Measurements from ENCODE around the gene UXS1. TPM values are rescaled to one million over a fixed set of nuclear protein-coding genes. Genes with fewer than 3 reads are reported as not detected.

Gene UXS1
- total RNA-seq, 2 experiments from 2014 or later: 20.5 to 21.9 TPM

DNA sequence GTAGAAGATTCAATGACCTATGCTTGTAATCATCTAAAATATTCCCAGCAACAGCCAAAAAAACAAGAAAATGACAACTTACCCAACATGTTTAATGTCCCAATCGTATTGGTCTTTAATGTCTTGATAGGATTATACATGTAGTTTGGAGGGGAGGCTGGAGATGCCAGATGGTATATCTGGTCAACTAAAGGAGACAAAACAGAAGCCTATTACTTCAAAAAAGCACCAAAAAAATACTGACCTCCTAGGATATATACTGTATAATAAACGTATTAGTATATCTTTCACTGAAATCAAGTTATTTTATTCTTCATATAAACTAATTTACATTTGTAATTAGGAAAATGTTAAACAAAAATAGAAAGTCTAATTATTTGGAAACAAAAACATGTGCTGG lies 64.5 kb downstream of the UXS1 start:
- intact Hi-C loops (cut with micrococcal nuclease; ENCODE audit: unreplicated experiment): no loop called here
- Histone ChIP-seq H3K27ac (ENCODE audit: low read depth, low read length, poor library complexity, severe bottlenecking) (no peak overlapping the region), H3K9me3 (ENCODE audit: low read length) (no peaks in the 10 kb centered on the region), H3K4me3 (ENCODE audit: low read depth, low read length, poor library complexity, severe bottlenecking) (no peak overlapping the region), H4K20me1 (ENCODE audit: insufficient read depth, low read length) (no peaks in the 10 kb centered on the region), H3K4me1 (ENCODE audit: insufficient read depth, low read length, poor library complexity, severe bottlenecking) (no peaks in the 10 kb centered on the region), H3K79me2 (ENCODE audit: insufficient read depth, low read depth, low read length) (no peaks in the 10 kb centered on the region), H3K9me2 (ENCODE audit: insufficient read depth, low read length) (no peaks in the 10 kb centered on the region), H2AFZ (ENCODE audit: low read length) (no peak overlapping the region), H3K36me3 (ENCODE audit: insufficient read depth, low read length) (no peaks in the 10 kb centered on the region; the same call in 1 of the 2 replicates), H3K4me2 (ENCODE audit: low read length) (no peak overlapping the region)
- TF ChIP-seq, protein P1, sequence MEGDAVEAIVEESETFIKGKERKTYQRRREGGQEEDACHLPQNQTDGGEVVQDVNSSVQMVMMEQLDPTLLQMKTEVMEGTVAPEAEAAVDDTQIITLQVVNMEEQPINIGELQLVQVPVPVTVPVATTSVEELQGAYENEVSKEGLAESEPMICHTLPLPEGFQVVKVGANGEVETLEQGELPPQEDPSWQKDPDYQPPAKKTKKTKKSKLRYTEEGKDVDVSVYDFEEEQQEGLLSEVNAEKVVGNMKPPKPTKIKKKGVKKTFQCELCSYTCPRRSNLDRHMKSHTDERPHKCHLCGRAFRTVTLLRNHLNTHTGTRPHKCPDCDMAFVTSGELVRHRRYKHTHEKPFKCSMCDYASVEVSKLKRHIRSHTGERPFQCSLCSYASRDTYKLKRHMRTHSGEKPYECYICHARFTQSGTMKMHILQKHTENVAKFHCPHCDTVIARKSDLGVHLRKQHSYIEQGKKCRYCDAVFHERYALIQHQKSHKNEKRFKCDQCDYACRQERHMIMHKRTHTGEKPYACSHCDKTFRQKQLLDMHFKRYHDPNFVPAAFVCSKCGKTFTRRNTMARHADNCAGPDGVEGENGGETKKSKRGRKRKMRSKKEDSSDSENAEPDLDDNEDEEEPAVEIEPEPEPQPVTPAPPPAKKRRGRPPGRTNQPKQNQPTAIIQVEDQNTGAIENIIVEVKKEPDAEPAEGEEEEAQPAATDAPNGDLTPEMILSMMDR (conservative IDR thresholded peaks at IDR 0.05; ENCODE audit: low read length): no peak
- TF ChIP-seq EZH2phosphoT487 (IDR thresholded peaks at IDR 0.05; ENCODE audit: borderline replicate concordance, low read depth, low read length): no peak
- CTCF ChIA-PET (ENCODE audit: unreplicated experiment): no interaction called here
- DNase-seq (ENCODE audit: low spot score): no peak
- no TSS peak for BruUV-seq (replicated peaks)
- POLR2A ChIA-PET: no interaction called here

DNA sequence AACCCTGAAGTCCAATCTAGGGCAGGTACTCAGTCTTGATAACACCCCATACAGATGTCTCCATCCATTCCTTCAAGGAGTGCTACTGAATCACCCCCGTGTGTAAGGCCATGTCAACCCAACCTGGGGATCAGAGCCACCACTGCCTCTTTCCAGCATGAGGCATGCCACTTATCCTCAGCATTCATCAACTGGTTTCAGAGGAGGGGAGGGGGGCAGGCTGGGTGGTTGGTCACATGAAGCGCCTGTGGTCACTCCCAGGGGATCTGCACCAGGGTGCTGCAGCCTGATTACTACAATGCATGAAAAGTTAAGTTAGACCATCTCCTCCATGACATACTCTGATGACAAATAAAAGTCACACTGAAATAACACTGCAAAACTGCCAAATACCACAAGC lies 65.0 kb downstream of the UXS1 start:
- no peak for TF ChIP-seq EZH2phosphoT487 (IDR thresholded peaks at IDR 0.05; ENCODE audit: borderline replicate concordance, low read depth, low read length)
- TF ChIP-seq, protein P1 (conservative IDR thresholded peaks at IDR 0.05; ENCODE audit: low read length): no peak
- Histone ChIP-seq H3K4me2 (ENCODE audit: low read length) (no peak overlapping the region), H3K9me2 (ENCODE audit: insufficient read depth, low read length) (no peaks in the 10 kb centered on the region), H3K79me2 (ENCODE audit: insufficient read depth, low read depth, low read length) (no peaks in the 10 kb centered on the region), H3K4me3 (ENCODE audit: low read depth, low read length, poor library complexity, severe bottlenecking) (no peak overlapping the region), H3K36me3 (ENCODE audit: insufficient read depth, low read length) (no peaks in the 10 kb centered on the region; the same call in 1 of the 2 replicates), H3K27ac (ENCODE audit: low read depth, low read length, poor library complexity, severe bottlenecking) (no peak overlapping the region), H4K20me1 (ENCODE audit: insufficient read depth, low read length) (no peaks in the 10 kb centered on the region), H3K9me3 (ENCODE audit: low read length) (no peaks in the 10 kb centered on the region), H3K4me1 (ENCODE audit: insufficient read depth, low read length, poor library complexity, severe bottlenecking) (no peaks in the 10 kb centered on the region), H2AFZ (ENCODE audit: low read length) (no peak overlapping the region)
- intact Hi-C loops (cut with micrococcal nuclease; ENCODE audit: unreplicated experiment): no loop called here
- POLR2A ChIA-PET: no interaction called here
- CTCF ChIA-PET (ENCODE audit: unreplicated experiment): no interaction called here
- BruUV-seq (replicated peaks): no TSS peak
- DNase-seq (ENCODE audit: low spot score): no peak

DNA sequence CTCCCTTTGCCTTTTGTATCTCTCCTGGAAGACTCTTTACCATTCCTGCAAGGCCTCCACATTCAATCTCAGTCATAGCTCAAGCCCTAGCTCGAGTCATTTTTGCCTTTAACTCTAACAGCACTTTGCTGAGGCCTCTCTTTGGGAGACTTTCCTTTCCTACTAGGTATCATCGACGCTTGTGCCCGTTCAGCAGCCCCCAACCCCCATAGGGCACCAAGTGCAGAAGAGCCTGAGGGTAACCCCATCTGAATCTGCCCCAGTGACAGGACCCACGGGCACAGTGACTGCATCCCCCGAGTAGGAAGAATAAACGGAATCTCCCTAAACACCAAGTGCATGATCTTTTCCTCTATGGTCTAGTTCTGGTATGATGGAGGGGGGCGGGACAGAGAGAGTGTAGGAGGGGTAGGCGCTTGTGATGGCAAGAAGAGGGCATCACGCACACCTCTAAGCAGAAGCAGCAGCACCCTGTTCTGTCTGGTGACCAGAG lies 66.3 kb downstream of the UXS1 start:
- Histone ChIP-seq H3K27ac (ENCODE audit: low read depth, low read length, poor library complexity, severe bottlenecking) (no peak overlapping the region), H3K9me3 (ENCODE audit: low read length) (no peaks in the 10 kb centered on the region), H3K9me2 (ENCODE audit: insufficient read depth, low read length) (no peaks in the 10 kb centered on the region), H3K4me2 (ENCODE audit: low read length) (no peak overlapping the region), H3K4me3 (ENCODE audit: low read depth, low read length, poor library complexity, severe bottlenecking) (no peak overlapping the region), H3K79me2 (ENCODE audit: insufficient read depth, low read depth, low read length) (no peaks in the 10 kb centered on the region), H3K4me1 (ENCODE audit: insufficient read depth, low read length, poor library complexity, severe bottlenecking) (no peaks in the 10 kb centered on the region), H4K20me1 (ENCODE audit: insufficient read depth, low read length) (no peaks in the 10 kb centered on the region), H3K36me3 (ENCODE audit: insufficient read depth, low read length) (no peaks in the 10 kb centered on the region; the same call in 1 of the 2 replicates), H2AFZ (ENCODE audit: low read length) (no peak overlapping the region)
- ChIA-PET POLR2A (no interaction called here), CTCF (ENCODE audit: unreplicated experiment) (no interaction called here)
- TF ChIP-seq, protein P1 (conservative IDR thresholded peaks at IDR 0.05; ENCODE audit: low read length): no peak
- no TSS peak for BruUV-seq (replicated peaks)
- intact Hi-C loops (cut with micrococcal nuclease; ENCODE audit: unreplicated experiment): no loop called here
- no peak for DNase-seq (ENCODE audit: low spot score)
